Trophoblast cell (in vitro differentiated cells and primary cell): ENCODE measurements around the gene NEIL1.
A peak's percentile ranks its signal among the peaks of the same experiment; 100 is the strongest.

Experiments used
- DNase-seq, 2 donors: peaks; one replicate each; pipeline ENCODE4 v3.0.0-alpha.2; 2016
- H2AFZ ChIP-seq: 2 replicates; pipeline ENCODE4 v1.6.1; 2013; ENCODE audit warnings: low read length, moderate library complexity, mild to moderate bottlenecking; ENCODE audit not compliant: insufficient read depth, poor library complexity
- H2AK5ac ChIP-seq: 2 replicates; pipeline ENCODE4 v1.6.1; 2013; ENCODE audit warnings: mild to moderate bottlenecking, low read length
- H2BK120ac ChIP-seq: 2 replicates; pipeline ENCODE4 v1.6.1; 2013; ENCODE audit warnings: low read length, mild to moderate bottlenecking, moderate library complexity; ENCODE audit not compliant: insufficient read depth, poor library complexity
- H2BK12ac ChIP-seq: 2 replicates; pipeline ENCODE4 v1.6.1; 2013; ENCODE audit warnings: mild to moderate bottlenecking, low read length, moderate library complexity
- H2BK5ac ChIP-seq: 2 replicates; pipeline ENCODE4 v1.6.1; 2013; ENCODE audit warnings: low read length, low read depth, moderate library complexity, mild to moderate bottlenecking; ENCODE audit not compliant: poor library complexity
- H3K14ac ChIP-seq: 2 replicates; pipeline ENCODE4 v1.6.1; 2013; ENCODE audit warnings: mild to moderate bottlenecking, low read length
- H3K18ac ChIP-seq: 2 replicates; pipeline ENCODE4 v1.6.1; 2013; ENCODE audit warnings: mild to moderate bottlenecking, low read length
- H3K23ac ChIP-seq: 2 replicates; pipeline ENCODE4 v1.6.1; 2013; ENCODE audit warnings: low read length
- H3K27ac ChIP-seq: 2 replicates; pipeline ENCODE4 v1.5.1; 2013; ENCODE audit warnings: low read depth, mild to moderate bottlenecking, inconsistent platforms, low read length, moderate library complexity
- H3K27me3 ChIP-seq: 2 replicates; pipeline ENCODE4 v1.6.1; 2013; ENCODE audit warnings: inconsistent platforms, mild to moderate bottlenecking, low read length, moderate library complexity; ENCODE audit not compliant: insufficient read depth
- H3K36me3 ChIP-seq, 2 experiments: 1 replicate in 1 of 2; 2 replicates in 1 of 2; pipeline ENCODE4 v1.6.1; 2013; ENCODE audit warnings: low read length in 2 of 2, mild to moderate bottlenecking in 2 of 2, moderate library complexity in 1 of 2; ENCODE audit not compliant: insufficient read depth in 2 of 2, control insufficient read depth in 1 of 2
- H3K4ac ChIP-seq: 2 replicates; pipeline ENCODE4 v1.6.1; 2013; ENCODE audit warnings: low read depth, mild to moderate bottlenecking, low read length, moderate library complexity
- H3K4me1 ChIP-seq, 2 experiments: 1 replicate in 1 of 2; 2 replicates in 1 of 2; pipeline ENCODE4 v1.6.1; 2013; ENCODE audit warnings: low read length in 2 of 2, mild to moderate bottlenecking in 2 of 2, moderate library complexity in 1 of 2; ENCODE audit not compliant: insufficient read depth in 2 of 2, control insufficient read depth in 1 of 2
- H3K4me2 ChIP-seq: 2 replicates; pipeline ENCODE4 v1.6.1; 2013; ENCODE audit warnings: inconsistent platforms, mild to moderate bottlenecking, low read length, moderate library complexity
- H3K4me3 ChIP-seq: 2 replicates; pipeline ENCODE4 v1.5.1; 2013; ENCODE audit warnings: mild to moderate bottlenecking, low read depth, low read length, inconsistent platforms
- H3K79me1 ChIP-seq: one replicate; pipeline ENCODE4 v1.6.1; 2013; ENCODE audit warnings: low read length
- H3K79me2 ChIP-seq: 2 replicates; pipeline ENCODE4 v1.6.1; 2013; ENCODE audit warnings: low read length, mild to moderate bottlenecking; ENCODE audit not compliant: control insufficient read depth, insufficient read depth, poor library complexity
- H3K9ac ChIP-seq: 2 replicates; pipeline ENCODE4 v1.6.1; 2013; ENCODE audit warnings: mild to moderate bottlenecking, low read length
- H3K9me3 ChIP-seq: 2 replicates; pipeline ENCODE4 v1.6.1; 2013; ENCODE audit warnings: low read depth, mild to moderate bottlenecking, control low read depth, inconsistent platforms, low read length; ENCODE audit not compliant: insufficient read depth
- H4K12ac ChIP-seq: 2 replicates; pipeline ENCODE4 v1.6.1; 2013; ENCODE audit warnings: low read depth, mild to moderate bottlenecking, low read length, moderate library complexity
- H4K8ac ChIP-seq: 2 replicates; pipeline ENCODE4 v1.6.1; 2013; ENCODE audit warnings: low read depth, mild to moderate bottlenecking, low read length, moderate library complexity
- H4K91ac ChIP-seq: one replicate; pipeline ENCODE4 v1.6.1; 2013; ENCODE audit warnings: low read depth, mild to moderate bottlenecking, low read length, moderate library complexity
- WGBS: extraction: QIAGEN DNeasy Blood & Tissue Kit; methylation state at CpG from one replicate; pipeline ENCODE4 v1.1.7; 2013; ENCODE audit warnings: missing lambda C conversion rate; ENCODE audit not compliant: insufficient read length, insufficient coverage; ENCODE audit errors: extremely low coverage; 5-methylcytosine and 5-hydroxymethylcytosine counted together

NEIL1 gene

DNA sequence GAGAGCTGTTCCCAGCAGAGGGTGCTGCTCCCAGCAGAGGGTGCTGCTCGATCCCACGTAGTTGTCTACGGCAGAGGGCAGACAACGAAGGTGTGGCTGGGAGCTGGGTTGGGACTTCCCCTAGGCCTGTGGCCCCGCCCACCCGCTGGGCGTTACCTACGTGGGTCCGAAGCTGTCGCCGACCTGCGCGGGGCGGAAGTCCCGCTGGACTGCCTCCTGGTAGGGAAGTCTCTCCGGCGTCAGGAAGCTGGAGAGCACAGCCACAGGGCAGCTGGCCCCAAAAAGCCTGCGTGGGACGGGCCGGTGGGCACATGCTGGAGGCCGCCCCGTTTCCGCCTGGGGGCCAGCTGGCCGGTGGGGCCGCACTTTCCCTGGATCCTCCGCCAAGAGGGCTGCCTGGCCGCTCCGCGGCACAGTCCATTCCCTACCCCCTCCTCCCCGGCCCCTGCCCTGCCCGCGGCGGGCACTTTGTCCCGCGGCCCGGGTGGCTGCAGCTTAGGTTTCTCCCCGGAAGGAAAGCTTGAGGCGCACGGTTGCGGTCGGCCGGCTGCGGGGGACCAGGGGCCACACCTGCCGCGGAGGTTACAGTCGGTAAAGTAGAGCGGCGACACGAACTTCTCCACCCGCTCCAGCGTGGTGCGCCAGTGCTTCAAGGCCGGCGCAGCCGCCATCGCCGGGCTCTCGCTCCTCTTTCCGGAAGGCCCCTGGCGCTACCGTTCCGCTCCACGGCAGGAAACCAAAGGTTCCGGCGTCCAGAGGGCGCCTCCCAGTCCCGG is 21.3 kb downstream of the NEIL1 start, which contains the start of gene MAN2C1:
Gene MAN2C1 (minus strand): TSS at position 695 of the 776 bp plus-strand sequence. CDS start 24 bp downstream, at position 671.
- H4K12ac ChIP-seq, result peak within 1 kb of the TSS; percentile 87
- H3K4me3 ChIP-seq, result peak within 1 kb of the TSS; percentile 89
- peak within 1 kb of the TSS; percentile 85 for H3K4ac ChIP-seq
- H3K79me2 ChIP-seq, result peaks cover 4% of the 10 kb centered on the region
- peak within 1 kb of the TSS; percentile 82 for H2AK5ac ChIP-seq
- peak within 1 kb of the TSS; percentile 93 for H3K14ac ChIP-seq
- H2AFZ ChIP-seq, result peak within 1 kb of the TSS; percentile 75
- H3K9ac ChIP-seq, result peak within 1 kb of the TSS; percentile 92
- H3K4me2 ChIP-seq, result peak within 1 kb of the TSS; percentile 94
- H4K91ac ChIP-seq, result peak within 1 kb of the TSS; percentile 84
- peaks cover 31 to 49% of the 10 kb centered on the region in 2 experiments for H3K36me3 ChIP-seq
- H2BK5ac ChIP-seq, result peak within 1 kb of the TSS; percentile 80
- WGBS, result no CpG with 5 or more reads among the region's 67 CpGs
- H3K79me1 ChIP-seq, result peaks cover 8% of the 10 kb centered on the region
- peaks cover 3 to 9% of the 10 kb centered on the region in 2 experiments for H3K4me1 ChIP-seq
- H3K23ac ChIP-seq, result no peak within 1 kb of the TSS
- peak within 1 kb of the TSS; percentile 91 for H3K18ac ChIP-seq
- H3K27me3 ChIP-seq, result no peaks in the 10 kb centered on the region
- H3K27ac ChIP-seq, result peak within 1 kb of the TSS; percentile 93
- H3K9me3 ChIP-seq, result no peaks in the 10 kb centered on the region
- H4K8ac ChIP-seq, result peak within 1 kb of the TSS; percentile 92
- no peak within 1 kb of the TSS for H2BK12ac ChIP-seq
- peak within 1 kb of the TSS; percentile 52 for H2BK120ac ChIP-seq
- DNase-seq, result peak; percentile 99

DNA sequence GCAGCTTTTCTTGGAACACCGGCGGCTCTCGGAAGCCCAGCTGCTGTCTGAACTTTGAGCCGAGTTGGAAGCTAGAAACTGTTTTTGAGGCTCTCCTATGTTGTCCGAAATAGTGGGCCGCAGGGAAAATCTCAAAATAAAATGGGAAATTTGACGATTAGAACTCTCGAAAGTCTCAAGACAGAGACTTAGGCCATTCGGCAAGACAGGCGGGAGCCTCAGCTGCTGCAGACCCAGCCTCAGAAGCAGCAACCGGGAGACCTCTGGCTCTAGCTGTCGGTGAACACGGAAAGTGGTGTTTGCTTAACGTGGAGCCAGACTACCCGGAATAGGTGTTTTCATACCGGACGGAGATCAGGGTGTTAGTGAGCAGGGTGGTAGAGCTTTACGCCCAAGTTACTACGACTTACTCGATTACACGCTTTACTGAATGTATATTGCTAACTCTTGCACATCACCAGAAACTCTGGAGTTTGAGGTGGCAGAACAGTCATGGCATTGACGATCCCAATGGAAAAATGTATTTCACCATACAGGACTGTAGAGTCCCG is 21.9 kb downstream of the NEIL1 start:
- WGBS, result no CpG with 5 or more reads among the region's 23 CpGs
- H3K36me3 ChIP-seq, result peaks cover 32 to 50% of the 10 kb centered on the region in 2 experiments

DNA sequence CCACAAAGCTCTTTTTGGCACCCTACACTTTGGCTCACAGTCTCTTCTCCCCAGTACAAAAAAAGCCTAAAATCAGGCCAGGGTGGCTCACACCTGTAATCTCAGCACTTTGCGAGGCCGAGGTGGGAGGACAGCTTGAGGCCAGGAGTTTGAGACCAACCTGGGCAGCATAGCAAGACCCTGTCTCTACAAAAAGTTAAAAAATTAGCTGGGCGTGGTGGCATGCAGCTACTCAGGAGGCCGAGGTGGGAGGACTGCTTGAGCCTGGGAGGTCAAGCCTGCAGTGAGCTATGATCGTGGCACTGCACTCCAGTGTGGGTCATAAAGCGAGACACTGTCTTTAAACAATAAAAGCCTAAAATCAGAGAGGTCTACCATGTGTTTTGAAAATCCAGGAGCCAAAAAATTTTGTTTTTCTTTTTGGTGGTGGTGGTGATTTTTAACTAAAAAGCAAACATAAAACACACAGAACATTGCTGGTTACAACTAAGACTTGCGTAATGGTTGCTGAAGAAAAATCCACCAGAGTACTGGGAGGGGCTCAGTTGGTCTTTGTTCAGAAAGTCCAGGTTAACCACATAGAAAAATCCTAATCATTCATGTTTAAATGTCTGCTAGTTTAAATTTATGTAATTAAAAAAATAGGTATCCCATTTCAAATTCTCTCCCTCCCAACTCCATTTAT is 23.2 kb downstream of the NEIL1 start:
- WGBS, result no CpG with 5 or more reads among the region's 7 CpGs
- Histone ChIP-seq H3K14ac (no peak overlapping the region), H3K23ac (no peak overlapping the region), H3K9ac (no peak overlapping the region), H2AK5ac (no peak overlapping the region), H3K4me3 (no peak overlapping the region), H2BK5ac (no peak overlapping the region), H3K36me3 (peaks cover 26 to 48% of the 10 kb centered on the region in 2 experiments), H3K4me1 (peaks cover 3 to 9% of the 10 kb centered on the region in 2 experiments), H3K79me2 (peaks cover 4% of the 10 kb centered on the region), H3K79me1 (peaks cover 8% of the 10 kb centered on the region), H3K9me3 (no peaks in the 10 kb centered on the region), H4K8ac (no peak overlapping the region), H2AFZ (no peak overlapping the region), H4K91ac (no peak overlapping the region), H2BK120ac (no peak overlapping the region), H3K27me3 (no peaks in the 10 kb centered on the region), H3K4me2 (no peak overlapping the region), H3K27ac (no peak overlapping the region), H4K12ac (no peak overlapping the region), H2BK12ac (no peak overlapping the region), H3K4ac (peak overlapping the region; percentile 24), H3K18ac (no peak overlapping the region)
- no peak for DNase-seq

More for the DNA sequence above, 21.9 kb downstream of the NEIL1 start:
- peaks cover 3 to 9% of the 10 kb centered on the region in 2 experiments for H3K4me1 ChIP-seq
- H2BK5ac ChIP-seq, result peak overlapping the region; percentile 80
- peak overlapping the region; percentile 8 for H4K12ac ChIP-seq
- H2AK5ac ChIP-seq, result peak overlapping the region; percentile 19
- H2AFZ ChIP-seq, result peak overlapping the region; percentile 75
- no peak overlapping the region for H3K23ac ChIP-seq
- peak overlapping the region; percentile 93 for H3K27ac ChIP-seq
- H2BK12ac ChIP-seq, result no peak overlapping the region
- peaks cover 8% of the 10 kb centered on the region for H3K79me1 ChIP-seq
- H2BK120ac ChIP-seq, result peak overlapping the region; percentile 8
- peak overlapping the region; percentile 94 for H3K4me2 ChIP-seq
- H3K18ac ChIP-seq, result no peak overlapping the region
- peak overlapping the region; percentile 21 for H4K8ac ChIP-seq
- H3K27me3 ChIP-seq, result no peaks in the 10 kb centered on the region
- no peaks in the 10 kb centered on the region for H3K9me3 ChIP-seq
- H3K4ac ChIP-seq, result no peak overlapping the region
- peak overlapping the region; percentile 85 for H3K14ac ChIP-seq
- H3K4me3 ChIP-seq, result peak overlapping the region; percentile 89
- DNase-seq, result peak in 1 of 2 donors; percentile 2
- H4K91ac ChIP-seq, result peak overlapping the region; percentile 84
- H3K9ac ChIP-seq, result peak overlapping the region; percentile 88
- peaks cover 4% of the 10 kb centered on the region for H3K79me2 ChIP-seq

DNA sequence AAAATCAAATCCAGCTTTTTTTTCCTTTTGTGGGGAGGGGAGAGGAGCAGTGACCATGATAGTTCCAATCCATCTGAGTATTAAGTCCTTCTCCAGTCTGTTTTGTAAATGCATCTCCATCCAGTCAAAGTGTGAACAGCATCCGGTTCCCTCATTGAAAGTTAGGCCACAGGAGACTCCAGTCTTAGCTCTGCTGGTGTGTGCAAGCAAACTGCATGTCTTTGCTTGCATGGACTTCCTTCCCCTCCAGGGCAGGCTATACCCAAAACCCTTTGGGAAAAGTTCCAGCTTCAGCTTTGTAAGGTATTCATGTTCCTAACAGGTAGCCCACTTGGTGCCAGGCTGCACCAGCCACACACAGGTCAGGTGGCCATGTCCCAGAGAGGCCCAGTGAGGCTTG is 24.6 kb downstream of the NEIL1 start:
- H3K18ac ChIP-seq, result no peak overlapping the region
- H3K4me3 ChIP-seq, result no peak overlapping the region
- peaks cover 28 to 49% of the 10 kb centered on the region in 2 experiments for H3K36me3 ChIP-seq
- no peaks in the 10 kb centered on the region for H3K9me3 ChIP-seq
- no peak overlapping the region for H4K12ac ChIP-seq
- no peak overlapping the region for H2AK5ac ChIP-seq
- H3K4me1 ChIP-seq, result peaks cover 3 to 9% of the 10 kb centered on the region in 2 experiments
- H3K23ac ChIP-seq, result no peak overlapping the region
- H3K27me3 ChIP-seq, result no peaks in the 10 kb centered on the region
- H4K91ac ChIP-seq, result no peak overlapping the region
- peaks cover 4% of the 10 kb centered on the region for H3K79me2 ChIP-seq
- H3K4me2 ChIP-seq, result no peak overlapping the region
- no peak for DNase-seq
- no peak overlapping the region for H2AFZ ChIP-seq
- H4K8ac ChIP-seq, result no peak overlapping the region
- H3K4ac ChIP-seq, result no peak overlapping the region
- H3K14ac ChIP-seq, result no peak overlapping the region
- peaks cover 8% of the 10 kb centered on the region for H3K79me1 ChIP-seq
- H2BK120ac ChIP-seq, result no peak overlapping the region
- H2BK5ac ChIP-seq, result no peak overlapping the region
- H2BK12ac ChIP-seq, result no peak overlapping the region
- WGBS, result no CpG with 5 or more reads among the region's 1 CpG
- H3K27ac ChIP-seq, result no peak overlapping the region
- H3K9ac ChIP-seq, result no peak overlapping the region
